Activated effector memory CD4-positive, alpha-beta T cell treated with Interleukin-2 at 50 U/mL for 16 hours (primary cell): Measurements from ENCODE around the gene CREB3L2.
A peak's percentile ranks its signal among the peaks of the same experiment; 100 is the strongest.

ENCODE experiments used
- DNase-seq: peaks from one replicate; pipeline ENCODE4 v3.0.0-alpha.2; 2020

The CREB3L2 gene

DNA sequence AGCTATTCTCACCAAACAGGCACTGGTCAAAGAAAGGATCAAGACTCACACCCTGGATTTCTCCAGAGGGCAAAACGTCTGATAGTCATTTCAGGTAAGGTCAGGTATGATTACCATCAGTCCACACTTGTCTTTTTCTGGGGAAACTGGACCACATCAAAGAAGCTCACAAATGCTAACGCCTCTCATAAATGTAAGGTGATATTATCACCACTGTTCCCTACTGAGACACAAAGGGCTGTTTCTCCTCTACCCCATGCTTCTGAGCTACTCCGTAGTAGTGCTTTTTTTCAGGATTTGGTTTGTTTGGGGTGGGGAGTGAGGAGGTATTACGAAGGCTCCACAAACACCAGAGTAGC lies 51.6 kb downstream of the CREB3L2 start:
- DNase-seq = no peak

DNA sequence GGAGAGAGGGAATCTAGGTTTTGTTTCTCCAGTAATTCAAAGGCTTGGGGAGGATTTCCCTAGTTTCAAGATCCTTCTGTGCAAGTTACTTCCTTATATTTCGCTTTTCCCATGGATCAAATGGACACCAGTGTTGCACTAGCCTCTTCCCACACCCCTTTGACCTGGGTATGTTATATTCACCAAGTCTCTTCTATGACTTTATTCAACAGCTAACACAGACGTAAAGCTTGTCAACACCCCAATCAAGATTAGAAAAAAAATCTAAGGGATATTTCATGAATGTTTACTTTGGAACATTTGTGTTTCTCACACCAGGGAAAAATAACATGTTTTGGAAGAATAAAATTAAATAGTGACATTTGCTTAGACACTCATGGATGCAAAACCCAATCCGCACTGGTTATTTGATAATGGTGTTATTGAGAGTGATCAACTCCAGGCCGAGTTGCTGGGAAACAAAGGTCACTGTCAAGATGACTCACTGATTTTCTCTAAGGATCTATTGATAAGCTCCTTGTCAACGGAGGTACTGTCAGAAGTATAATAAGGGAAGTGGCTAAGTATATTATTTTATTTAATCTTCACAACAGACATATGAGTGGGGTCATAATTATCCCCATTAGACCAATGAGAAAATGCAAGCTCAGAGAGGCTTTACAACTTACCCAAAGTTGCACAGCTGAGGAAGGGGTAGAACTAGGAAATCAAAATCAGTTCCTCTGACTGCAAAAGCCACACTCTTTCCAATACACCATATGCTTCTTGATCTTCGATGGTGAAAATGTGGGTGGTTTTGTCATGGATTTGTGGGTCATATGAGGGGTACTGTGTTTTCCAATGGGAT lies 52.2 kb downstream of the CREB3L2 start:
- no peak for DNase-seq

DNA sequence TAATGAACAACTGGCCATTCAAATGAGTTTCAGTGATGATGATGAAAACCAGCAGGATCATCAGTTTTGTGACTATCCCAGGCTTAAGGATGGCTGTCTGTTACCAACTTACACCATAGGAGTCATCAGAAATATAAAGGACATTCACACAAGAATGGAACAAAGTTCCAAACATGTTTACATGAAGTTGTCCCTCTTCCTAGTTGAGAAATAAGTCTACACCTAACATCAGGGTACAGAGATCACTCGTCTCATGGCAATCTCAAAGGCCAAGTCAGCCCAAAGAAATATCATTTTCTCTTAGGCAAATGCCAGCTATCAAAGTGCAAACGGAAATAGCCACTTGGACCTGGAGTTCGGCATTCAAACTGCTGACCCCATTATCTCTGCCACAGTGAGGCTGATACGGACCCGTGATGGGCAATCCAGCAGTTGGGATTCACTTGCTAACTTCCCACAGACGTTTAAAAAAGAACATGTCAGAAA lies 53.0 kb downstream of the CREB3L2 start:
- DNase-seq = no peak

DNA sequence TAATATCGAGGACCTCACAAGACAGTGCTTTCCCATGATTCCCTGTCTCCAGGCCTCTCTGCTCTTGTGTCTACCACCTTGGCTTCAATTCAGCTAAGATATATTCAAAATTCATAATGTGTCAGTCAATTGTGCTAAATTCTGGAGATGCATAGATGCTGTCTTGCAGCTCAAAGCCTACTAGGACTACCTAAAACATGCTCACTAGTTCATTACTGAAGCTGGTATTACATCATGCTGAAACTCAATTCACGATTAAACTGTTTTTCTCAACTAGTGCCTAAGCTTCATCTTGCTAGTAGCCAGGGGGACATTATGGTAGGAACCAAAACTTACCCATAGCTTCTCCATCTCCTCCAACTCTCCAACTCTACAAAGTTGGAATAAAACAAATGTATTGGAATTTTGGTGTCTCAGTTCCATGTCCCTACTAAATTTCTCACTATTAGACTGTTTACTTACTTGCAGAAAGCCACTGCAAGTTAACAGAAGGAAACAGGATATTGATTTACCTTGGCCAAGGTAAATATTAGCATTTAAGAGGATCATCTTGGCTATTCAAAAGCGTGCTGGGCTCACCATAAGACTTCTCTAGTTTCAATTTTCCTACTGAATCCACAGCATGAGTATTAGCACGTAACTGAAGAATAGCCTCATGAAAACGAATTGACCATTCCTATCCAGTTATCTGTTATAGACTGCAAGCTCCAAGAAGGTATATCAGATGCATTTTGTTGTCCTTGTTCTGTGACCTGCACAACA lies 53.6 kb downstream of the CREB3L2 start:
- no peak for DNase-seq

DNA sequence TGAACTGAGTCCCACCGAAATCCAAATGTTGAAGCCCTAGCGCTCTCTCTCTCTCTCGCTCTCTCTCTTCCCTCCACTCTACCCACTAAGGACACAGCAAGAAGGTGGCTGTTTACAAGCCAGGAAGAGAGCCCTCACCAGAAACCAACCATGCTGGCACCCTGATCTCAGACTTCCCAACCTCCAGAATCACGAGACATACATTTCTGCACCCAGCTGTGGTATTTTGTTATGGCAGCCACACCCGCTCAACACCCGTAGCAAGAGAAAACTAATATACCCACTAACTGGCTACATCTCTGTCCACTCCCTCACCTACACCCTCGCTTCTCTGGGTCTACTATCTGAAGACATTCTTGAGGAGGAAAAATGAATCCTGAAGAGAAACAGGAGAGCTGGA lies 54.8 kb downstream of the CREB3L2 start:
- no peak for DNase-seq

DNA sequence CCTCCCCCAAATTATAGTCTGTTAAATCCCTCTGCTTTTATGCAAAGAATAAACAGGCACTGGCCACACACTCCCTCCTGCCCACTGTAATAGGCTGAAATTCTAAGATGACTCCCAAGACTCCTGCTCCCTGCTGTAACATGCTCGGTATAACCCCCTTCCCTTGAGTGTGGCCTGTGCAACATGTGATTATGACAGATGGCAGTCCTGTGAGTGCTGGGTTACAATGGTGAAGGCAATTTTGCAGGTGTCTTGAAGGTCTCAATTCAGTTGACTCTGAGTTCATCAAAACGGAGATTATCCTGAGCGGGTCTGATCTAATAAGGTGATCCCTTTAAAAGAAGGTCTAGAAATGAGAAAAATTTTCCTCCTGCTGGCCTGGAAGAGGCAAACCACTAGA lies 55.9 kb downstream of the CREB3L2 start:
- no peak for DNase-seq

DNA sequence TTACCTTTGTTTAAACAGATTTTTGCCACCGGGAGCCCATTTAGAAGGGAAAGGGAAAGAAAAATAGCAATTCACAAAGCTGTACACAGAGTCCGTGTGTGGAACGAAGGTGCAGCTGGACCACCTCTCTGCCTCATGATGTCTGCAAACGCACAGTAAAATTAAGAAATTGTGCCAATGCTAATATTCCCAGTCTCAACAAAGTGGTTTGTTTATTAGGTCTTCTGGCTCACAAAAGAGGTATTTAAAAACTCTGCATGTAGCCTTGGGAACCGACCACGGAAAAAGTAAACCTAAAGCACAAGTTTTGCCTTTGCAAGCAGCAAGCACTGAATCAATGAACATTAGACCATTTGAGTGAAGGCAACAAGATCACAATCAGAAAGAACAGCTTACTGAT lies 57.7 kb downstream of the CREB3L2 start:
- no peak for DNase-seq

DNA sequence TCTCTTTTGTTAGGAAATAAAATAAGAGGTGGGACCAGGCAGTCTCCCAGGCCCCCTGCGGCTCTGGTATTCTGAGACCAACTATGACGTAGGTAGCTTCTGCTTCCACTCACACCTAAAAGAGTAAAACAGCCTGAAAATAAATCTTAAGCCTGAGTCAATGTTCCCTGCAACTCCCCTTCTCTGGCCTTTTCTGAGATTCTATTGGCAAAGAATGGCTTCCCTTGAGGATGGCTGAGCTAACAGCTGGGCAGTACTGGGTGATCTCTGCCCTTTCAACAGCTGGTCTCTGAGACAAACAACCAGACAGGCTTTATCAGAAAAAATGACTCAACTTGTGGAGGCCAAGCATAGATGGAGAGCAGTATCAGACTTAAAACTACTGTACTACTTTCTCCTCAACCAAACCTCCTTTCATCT lies 58.7 kb downstream of the CREB3L2 start:
- no peak for DNase-seq

DNA sequence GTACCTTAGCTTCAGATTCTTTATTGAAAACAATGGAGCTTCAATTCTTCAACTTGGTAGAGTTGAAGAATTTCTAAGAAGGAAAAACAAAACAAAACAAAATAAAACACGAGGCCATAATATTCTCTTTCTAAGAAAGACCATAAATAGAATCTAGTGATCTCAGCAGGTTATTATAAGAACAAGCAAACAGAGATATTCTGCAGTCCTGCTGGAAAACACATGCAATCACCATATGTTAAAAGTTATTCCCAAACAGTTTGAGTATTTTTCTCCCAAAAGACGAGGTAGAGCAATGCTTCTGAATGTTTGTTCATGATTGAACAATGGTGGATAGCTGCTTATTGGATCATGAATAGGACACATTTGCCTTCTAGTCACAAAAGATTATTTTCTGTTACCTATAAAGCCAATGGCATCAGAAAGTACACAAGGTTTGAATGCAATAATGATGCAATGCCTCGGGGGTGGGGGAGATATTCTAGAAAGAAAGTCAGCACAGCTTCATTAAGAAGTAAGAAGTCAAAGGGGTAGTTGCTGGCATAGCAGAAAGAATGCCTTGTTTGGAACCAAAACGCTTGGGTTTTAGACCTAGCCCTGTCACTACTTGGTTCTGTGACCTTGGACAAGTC lies 59.3 kb downstream of the CREB3L2 start:
- no peak for DNase-seq

DNA sequence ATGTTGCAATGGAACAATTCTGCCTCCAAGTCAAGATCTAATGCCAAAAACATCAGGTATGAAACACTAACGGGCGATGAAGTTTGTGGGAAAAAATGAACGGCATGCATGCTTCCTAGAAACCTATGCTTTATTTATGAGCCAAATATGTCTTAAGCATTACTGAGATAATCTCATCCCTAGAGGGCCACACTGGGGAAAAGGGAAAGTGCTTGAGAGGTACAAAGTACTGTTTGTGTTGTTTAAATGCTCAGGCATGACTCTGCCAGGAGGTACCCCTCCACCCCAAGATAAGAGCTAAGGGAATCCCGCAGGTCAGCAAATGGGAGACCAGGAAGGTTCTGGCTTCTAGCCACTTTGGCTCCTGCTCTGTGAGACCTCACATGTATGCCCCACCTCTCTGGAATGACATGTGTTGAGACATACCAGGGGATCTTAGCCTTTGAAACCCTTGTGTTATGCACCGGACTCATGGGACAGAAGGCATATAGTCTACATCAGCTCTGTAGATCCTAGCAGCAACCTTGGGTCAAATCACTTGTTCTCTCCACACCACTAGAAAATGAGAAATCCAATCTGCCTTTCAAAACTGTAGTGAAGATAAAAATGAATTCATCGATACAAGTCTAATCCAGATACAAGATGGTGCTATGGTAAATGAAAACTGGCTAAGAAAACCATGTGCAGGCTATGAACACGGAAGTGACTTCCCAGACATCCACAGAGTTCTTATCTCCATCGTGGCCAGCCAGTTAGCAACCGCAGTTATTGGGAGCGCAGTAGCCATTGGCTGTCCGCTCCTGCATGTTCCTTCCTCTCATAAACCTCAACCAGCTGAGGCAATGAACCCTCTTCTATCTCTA lies 61.0 kb downstream of the CREB3L2 start:
- DNase-seq = no peak

DNA sequence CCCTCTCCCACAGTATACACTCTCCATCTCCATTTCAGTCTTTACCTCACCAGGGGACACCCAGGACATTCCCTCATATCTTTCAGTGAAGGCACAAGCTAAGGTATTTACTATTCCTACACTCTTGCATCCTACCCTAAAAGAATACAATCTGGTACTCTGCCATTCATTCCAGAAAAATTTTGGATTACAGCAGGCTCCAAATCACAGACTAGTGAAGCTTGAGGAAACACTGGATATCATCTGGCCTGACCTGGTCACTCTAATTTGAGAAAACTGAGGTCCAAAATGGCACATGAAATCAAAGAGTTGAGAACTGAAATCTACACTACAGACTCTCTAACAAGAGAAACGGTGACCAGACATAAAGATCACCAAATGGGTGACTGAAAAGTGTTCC lies 61.7 kb downstream of the CREB3L2 start:
- DNase-seq = no peak

DNA sequence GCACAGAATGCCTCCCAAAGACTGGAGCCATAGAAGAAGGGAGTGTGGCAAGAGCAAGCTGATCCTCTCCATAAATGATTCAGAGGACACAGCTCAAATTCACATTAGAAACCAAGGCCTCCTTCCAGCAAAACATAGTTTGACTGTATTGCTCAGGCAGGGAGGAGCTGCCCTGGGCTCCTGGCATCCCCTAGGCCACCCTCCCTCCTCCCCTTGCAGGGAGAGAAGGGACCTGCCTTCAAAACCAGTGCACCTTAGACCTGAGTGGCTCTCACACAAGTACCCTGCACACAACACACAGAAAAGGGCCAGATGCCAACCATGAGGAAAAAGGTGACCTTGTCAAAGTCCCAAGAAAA lies 64.7 kb downstream of the CREB3L2 start:
- no peak for DNase-seq

DNA sequence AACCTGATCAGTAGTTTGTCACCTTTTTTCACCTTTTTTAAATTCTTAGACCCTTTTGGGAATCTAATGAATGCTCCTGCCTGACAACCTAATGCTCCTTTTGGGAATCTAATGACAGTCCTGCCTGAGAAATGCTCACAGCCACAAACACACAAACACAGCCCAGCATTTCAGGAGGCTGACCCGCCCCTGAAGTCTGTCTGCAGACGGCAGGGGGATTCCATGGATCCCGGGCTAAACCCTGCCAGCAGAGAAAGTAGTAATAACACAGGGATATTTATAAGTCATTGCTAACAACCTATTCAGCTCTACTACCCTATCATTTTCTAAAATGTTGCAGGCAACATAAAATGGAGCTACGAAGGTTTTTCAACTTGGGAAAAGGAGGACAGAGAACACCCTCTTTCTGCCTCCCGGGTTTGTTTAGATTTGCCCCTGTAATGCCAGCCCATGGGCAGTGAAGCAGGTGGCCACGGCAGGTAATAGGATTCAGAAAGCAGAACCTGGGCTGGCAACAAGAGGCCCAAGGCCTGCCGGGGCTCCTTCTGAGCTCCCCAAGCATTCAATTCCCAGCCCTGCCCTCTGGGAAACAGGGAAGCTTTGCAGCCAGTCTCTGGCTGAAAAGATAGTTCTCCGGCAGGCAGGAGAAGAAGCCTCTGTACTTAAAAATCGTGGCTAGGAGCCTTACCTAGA lies 65.2 kb downstream of the CREB3L2 start:
- no peak for DNase-seq

DNA sequence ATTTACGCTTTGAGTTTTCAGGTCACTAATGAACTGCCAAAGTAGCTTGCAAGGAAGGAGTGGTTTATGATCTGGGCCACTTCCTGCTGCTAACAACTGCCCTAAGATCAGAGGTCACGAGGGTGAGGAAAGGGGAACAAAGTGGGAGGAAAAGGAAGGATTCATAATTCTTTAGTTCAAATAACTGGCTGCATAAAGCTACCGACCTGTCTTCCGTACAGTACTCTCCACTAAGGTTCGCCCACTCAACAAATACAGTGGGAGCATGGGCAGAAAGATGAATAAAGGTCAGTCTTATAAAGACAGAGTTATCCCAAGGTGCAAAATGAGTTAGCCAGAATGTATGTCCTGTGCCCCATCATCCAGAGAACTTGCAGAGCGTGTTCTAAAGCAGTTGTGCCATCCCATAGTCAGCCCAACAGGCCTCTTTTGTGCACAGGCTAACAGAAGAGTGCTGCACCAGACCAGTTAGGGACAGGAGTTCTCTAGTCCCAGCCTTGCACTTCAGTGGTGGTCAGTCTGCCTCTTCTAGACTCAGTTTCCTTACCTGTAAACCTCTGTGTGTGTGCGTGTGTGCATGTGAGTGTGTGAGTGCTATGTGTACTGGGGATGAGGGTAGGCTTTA lies 65.9 kb downstream of the CREB3L2 start:
- DNase-seq = peak; percentile 2

DNA sequence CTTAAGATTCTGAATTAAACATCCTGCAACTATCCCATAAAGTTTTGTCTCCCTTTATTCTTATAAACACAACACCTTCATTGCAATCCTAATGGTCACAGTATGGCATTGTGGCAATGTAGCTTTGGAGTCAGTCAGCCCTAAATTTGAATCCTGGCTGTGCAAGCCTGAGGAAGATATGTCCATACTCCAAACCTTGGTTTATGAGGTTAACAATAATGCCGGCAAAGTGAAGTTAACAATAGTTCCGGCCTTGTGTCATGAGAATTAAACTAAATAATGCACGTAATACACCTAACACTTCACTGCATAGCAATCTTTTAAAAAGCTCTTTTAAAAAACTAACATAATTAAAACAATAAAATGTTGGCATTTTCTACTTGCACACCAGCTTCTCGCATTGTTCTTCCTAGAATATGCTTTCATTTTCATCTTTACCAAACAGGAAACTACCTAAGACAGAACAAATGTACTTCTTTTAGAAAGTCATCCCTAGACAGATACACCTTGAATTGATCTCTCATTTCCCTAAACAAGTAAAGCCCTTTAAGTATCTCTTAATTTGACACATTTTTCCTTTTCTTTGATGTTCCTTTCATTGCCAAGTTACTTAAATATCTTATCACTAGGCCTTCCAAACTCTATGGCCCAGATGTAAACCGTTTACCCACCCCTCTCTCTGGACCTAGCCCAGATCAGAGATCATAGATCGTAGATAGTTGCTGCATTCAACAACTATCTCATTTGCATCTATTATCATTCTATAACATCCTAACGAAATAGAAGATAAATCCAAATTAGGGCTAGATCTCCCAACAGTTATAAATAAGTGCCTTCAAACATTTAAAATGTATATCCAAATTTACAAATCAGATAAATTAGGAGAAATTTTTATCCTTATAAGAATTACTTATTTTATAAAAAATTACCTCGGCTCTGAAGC lies 66.7 kb downstream of the CREB3L2 start:
- no peak for DNase-seq

DNA sequence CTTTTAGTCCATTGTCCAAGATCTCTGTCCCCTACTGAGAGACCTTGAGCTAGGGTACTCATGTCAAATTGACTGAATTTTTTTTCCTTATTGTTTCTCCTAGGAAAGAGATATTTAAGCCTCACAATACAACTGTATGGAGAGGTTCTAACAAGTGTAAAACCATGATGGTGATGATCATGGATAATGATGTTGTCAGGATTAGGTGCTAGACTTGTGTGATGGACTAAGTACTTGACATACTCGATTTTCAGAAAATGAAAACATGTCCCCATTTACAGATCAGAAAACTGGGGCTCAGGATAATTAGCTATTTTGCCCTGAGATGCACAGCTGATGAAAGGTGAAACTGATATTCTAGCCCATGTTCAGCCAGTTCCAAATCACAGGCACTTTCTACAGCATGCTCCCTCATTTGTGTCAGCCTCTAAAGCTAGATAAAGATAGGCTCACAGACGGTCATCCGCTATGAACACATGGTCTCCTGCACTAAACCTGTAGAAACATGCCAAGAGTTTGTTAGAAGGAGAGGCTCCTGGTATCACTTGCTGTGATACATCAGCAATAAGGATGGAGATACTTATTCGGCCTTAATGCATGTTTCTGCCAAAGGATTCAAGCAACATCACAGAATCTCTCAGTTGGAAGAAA lies 67.6 kb downstream of the CREB3L2 start:
- DNase-seq = no peak

DNA sequence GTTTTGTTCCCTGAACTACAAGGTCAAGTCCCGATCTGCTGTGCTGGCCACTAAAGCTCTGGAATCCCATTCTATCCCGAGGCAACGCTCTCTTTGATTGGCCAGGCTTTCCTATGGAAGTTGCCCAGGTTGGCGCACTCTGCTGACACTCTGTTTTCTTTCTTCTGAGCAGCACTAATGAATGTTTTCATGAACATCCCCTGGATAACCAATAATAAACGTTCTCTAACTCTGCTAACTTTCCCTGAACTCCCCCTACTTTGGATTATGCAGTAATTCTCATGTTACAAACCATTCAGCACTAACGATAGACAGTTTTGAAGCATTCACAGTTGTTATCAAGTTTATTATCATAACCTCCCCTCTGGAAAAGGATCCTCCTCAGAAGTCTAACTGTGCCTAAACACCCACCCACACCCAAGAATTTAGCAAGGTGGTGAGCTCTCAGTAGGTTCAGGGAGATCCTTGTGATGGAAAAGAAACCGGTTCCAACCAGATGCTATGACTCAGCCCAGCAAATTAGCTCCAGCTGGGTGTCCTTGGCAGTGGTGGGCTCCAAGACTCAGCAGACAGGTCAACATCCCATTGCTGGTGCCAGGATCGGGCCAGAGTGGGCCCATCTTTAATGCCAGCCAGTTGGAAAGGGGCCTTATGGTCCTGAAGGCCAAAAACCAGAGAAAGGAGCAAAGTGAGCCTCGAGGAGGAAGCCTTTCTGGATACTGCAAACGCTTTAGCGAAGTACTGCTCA lies 68.4 kb downstream of the CREB3L2 start:
- no peak for DNase-seq

DNA sequence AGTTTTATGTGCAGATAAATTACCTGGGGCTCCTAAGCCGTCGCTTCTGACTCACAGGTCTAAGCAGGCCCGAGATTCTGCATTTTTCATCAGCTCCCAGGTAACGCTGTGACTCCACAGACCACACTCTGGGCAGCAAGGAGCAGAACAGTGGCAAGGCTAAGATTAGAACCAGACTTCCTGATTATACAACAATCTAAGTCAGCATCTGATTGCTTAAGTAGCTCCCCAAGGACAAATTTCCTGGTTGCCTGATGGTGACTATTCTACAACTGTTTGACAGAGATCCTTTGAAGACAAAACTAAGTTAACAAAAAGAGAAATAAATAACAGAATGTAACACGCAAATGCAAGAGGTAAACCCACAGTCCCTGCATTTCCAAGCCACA lies 69.0 kb downstream of the CREB3L2 start:
- DNase-seq = no peak

DNA sequence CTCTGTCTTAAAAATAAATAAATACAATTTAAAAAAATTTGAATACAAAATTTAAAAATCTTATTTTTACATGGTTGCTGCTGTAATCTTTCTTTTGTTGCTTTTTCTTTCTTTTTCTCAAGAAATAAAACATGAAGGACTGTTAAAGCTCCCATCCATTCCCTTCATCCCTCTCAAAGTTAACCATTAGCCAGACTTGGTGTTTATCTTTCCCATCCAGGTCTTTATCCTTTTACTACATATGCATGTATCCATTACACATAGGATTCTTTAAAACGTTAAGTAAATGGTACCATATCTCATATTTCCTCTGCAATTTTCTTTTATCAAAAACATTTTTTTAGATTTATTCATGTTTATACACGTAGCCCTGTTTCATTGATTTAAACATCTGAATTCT lies 70.1 kb downstream of the CREB3L2 start:
- DNase-seq = no peak
